Activated naive CD4-positive, alpha-beta T cell treated with anti-CD3 and anti-CD28 coated beads, Interleukin-2, amount 50 U/mL, for 24 hours (primary cell): Measurements from ENCODE around the gene RAD54L2.
A peak's percentile ranks its signal among the peaks of the same experiment; 100 is the strongest.
"Not testable (repeated sequence)": the region's sequence is repeated elsewhere in the genome, so short reads cannot be mapped to it uniquely, and the experiment has no call there.

ENCODE experiments used
- H3K27ac Mint-ChIP-seq: one replicate; pipeline ENCODE4 v1.8.0; 2021; ENCODE audit warnings: mild to moderate bottlenecking, mixed read lengths
- H3K27me3 Mint-ChIP-seq: one replicate; pipeline ENCODE4 v1.8.0; 2021; ENCODE audit warnings: mixed read lengths
- H3K36me3 Mint-ChIP-seq: one replicate; pipeline ENCODE4 v1.8.0; 2021; ENCODE audit warnings: mixed read lengths
- H3K4me1 Mint-ChIP-seq: one replicate; pipeline ENCODE4 v1.8.0; 2021; ENCODE audit warnings: mixed read lengths
- H3K4me3 Mint-ChIP-seq: one replicate; pipeline ENCODE4 v1.8.0; 2021; ENCODE audit warnings: mild to moderate bottlenecking, mixed read lengths
- H3K9me3 Mint-ChIP-seq: one replicate; pipeline ENCODE4 v1.8.0; 2021; ENCODE audit warnings: mixed read lengths

Gene RAD54L2, protein sequence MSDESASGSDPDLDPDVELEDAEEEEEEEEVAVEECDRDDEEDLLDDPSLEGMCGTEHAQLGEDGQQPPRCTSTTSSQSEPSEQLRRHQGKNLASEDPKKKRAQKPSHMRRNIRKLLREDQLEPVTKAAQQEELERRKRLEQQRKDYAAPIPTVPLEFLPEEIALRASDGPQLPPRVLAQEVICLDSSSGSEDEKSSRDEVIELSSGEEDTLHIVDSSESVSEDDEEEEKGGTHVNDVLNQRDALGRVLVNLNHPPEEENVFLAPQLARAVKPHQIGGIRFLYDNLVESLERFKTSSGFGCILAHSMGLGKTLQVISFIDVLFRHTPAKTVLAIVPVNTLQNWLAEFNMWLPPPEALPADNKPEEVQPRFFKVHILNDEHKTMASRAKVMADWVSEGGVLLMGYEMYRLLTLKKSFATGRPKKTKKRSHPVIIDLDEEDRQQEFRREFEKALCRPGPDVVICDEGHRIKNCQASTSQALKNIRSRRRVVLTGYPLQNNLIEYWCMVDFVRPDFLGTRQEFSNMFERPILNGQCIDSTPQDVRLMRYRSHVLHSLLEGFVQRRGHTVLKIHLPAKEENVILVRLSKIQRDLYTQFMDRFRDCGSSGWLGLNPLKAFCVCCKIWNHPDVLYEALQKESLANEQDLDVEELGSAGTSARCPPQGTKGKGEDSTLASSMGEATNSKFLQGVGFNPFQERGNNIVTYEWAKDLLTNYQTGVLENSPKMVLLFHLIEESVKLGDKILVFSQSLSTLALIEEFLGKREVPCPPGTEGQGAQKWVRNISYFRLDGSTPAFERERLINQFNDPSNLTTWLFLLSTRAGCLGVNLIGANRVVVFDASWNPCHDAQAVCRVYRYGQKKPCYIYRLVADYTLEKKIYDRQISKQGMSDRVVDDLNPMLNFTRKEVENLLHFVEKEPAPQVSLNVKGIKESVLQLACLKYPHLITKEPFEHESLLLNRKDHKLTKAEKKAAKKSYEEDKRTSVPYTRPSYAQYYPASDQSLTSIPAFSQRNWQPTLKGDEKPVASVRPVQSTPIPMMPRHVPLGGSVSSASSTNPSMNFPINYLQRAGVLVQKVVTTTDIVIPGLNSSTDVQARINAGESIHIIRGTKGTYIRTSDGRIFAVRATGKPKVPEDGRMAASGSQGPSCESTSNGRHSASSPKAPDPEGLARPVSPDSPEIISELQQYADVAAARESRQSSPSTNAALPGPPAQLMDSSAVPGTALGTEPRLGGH (N-terminal part only)

DNA sequence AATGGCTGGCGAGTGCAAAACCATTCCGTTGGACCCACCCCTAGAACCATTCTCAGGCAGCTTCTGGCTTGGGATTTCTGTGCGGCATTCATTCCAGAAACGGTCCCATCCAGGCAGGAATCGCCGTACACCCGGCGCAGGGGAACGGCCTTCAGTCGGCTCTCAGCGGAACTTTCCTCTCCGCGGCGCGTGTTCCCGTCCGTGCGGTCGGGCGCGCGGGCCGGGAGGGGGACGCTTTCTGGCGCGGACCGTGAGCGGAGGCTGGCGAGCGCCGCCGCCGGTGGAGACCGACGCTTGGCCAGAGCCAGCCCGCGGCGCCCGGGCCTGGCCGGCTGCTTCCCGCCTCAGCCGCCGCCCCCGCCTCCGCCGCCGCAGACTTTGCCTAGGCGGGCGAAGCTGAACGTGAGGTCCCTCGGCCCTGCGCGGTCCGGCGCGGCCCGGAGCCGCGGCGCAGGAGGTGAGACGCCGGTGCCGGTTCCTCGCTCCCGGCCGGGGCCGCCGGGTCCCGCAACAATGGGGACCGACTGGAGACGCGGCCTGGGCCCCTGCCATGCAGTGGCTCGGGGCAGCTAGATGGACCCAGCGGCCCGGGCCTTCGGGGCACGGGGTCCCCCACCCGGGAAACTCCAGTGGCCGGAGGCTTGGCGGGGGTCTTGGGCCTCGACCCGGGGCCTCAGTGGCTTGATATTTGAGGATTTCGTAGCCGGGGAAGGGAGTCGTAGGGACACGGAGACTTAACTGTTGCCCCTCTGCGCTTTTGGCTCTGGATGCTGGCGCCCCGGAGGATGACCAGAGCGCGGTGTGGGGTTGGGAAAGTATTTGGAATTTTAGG, at the start of gene RAD54L2:
RAD54L2 (plus strand) TSS at position 261 of the 832 bp plus-strand sequence. CDS start 51,702 bp downstream, outside the sequence.
- Mint-ChIP-seq H3K36me3 (no peaks in the 10 kb centered on the region), H3K27me3 (no peaks in the 10 kb centered on the region), H3K9me3 (no peaks in the 10 kb centered on the region), H3K27ac (peak within 1 kb of the TSS; percentile 95), H3K4me3 (peak within 1 kb of the TSS; percentile 92), H3K4me1 (peaks cover 45% of the 10 kb centered on the region)

DNA sequence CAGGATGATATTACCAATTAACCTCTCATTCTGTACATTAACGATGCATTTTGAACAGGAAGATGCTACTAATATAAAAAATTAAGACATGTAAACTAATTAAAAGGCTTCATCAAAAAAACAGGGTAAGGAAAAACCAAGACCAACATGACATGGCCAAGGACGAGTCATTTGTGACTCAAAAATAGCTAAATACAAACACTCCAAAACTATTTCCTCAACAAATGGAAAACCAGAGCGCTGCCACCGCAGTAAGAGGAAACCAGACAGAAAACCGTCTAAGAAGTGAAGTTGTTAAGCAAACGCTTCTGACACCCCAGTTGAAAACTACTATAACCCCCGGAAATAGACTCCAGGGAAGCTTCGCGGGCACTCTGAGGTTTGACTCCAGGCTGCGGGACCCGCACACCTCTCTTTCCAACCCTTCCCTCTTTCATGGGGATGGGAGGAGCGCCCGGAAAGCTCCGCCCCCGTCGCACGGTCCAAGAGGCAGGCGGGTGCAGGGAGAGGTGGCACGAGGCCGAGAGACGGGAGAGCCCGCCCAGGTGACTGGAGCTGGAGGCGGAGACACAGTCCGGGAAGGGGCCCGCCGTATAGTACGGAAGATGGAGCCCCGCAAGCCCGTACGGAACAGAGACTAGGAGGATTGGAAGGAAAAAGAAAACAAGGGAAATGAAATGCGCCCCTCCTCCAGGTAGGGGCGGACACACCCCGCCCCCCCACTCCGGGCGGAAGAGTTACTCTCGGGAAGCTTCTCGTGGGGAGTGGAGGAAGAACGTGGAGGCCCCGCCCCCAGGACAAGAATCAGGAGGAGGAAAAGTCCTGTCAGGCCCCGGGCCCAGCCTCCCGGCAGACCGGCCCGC, 39.4 kb upstream of the RAD54L2 start:
- H3K9me3 Mint-ChIP-seq = no peaks in the 10 kb centered on the region
- peak overlapping the region; percentile 99 for H3K4me3 Mint-ChIP-seq
- peaks cover 24% of the 10 kb centered on the region for H3K4me1 Mint-ChIP-seq
- H3K27ac Mint-ChIP-seq = peak overlapping the region; percentile 99
- no peaks in the 10 kb centered on the region for H3K27me3 Mint-ChIP-seq
- no peaks in the 10 kb centered on the region for H3K36me3 Mint-ChIP-seq

DNA sequence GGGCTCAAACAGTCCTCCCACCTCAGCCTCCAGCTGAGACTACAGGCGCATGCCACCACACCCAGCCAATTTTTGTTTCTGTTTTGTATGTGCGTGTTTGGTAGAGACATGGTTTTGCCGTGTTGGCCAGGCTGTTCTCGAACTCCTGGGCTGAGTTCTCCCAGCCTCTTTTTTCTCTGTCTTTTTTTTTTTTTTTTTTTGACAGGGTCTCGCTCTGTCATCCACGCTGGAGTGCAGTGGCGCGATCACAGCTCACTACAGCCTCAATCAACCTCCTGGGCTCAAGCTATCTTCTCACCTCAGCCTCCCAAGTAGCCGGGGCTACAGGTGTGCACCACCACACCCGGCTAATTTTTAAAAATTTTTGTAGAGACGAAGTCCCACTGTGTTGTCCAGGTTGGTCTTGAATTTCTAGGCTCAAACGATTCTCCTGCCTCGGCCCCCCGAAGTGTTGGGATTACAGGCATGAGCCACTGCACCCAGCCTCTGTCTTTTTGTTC, 37.8 kb upstream of the RAD54L2 start:
- peak overlapping the region; percentile 99 for H3K4me3 Mint-ChIP-seq
- no peaks in the 10 kb centered on the region for H3K9me3 Mint-ChIP-seq
- no peaks in the 10 kb centered on the region for H3K36me3 Mint-ChIP-seq
- H3K27me3 Mint-ChIP-seq = no peaks in the 10 kb centered on the region
- peaks cover 24% of the 10 kb centered on the region for H3K4me1 Mint-ChIP-seq
- peak overlapping the region; percentile 73 for H3K27ac Mint-ChIP-seq

DNA sequence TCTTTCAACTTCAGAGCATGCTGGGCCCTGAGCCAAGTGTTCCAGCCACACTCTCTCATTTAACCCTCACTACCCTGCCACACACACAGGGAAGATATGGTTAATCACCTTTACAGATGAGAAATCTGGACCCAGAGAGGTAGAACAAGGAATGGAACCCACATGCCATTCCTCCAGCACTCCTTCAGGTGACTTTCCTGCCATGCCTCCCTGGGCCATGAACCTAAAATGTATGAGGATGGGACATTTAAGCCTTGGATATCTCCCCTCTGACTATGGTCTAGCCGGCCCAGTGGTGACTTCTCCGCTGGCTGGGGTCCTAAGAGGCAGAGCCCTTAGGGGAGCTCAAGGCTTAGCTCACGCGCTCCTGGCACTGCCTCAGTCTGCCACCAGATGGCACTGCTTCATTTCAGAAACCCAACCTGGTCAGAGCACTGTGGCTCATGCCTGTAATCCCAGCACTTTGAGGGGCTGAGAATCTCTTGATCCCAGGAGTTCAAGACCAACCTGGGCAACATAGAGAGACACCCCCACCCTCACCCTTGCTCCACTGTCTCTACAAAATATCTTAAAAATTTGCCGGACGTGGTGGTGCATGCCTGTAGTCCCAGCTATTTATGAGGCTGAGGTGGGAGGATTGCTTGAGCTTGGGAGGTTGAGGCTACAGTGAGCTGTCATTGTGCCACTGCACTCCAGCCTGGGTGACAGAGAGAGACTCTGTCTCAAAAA, 36.5 kb upstream of the RAD54L2 start:
- Mint-ChIP-seq H3K4me1 (peaks cover 14% of the 10 kb centered on the region), H3K36me3 (no peaks in the 10 kb centered on the region), H3K4me3 (peak overlapping the region; percentile 17), H3K9me3 (no peaks in the 10 kb centered on the region), H3K27ac (peak overlapping the region; percentile 83), H3K27me3 (no peaks in the 10 kb centered on the region)

DNA sequence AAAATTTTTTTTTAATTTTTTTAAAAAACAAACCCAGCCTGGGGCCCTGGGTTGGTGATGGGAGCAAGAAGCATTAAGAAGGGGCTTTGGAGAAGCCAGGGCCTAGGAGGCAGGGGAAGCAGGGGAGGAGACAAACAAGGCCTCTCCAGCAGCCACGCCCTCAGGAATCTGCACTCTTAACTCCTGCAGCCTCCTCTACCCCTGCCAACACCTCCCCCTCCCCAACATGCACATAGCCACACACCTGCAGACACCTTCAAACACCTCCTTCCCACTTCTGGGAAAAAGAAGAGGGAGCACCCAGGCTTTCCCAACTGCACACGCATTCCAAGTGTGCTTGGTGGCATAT, 36.0 kb upstream of the RAD54L2 start:
- peaks cover 12% of the 10 kb centered on the region for H3K4me1 Mint-ChIP-seq
- no peak overlapping the region for H3K4me3 Mint-ChIP-seq
- H3K27me3 Mint-ChIP-seq = no peaks in the 10 kb centered on the region
- no peaks in the 10 kb centered on the region for H3K36me3 Mint-ChIP-seq
- H3K9me3 Mint-ChIP-seq = no peaks in the 10 kb centered on the region
- no peak overlapping the region for H3K27ac Mint-ChIP-seq

DNA sequence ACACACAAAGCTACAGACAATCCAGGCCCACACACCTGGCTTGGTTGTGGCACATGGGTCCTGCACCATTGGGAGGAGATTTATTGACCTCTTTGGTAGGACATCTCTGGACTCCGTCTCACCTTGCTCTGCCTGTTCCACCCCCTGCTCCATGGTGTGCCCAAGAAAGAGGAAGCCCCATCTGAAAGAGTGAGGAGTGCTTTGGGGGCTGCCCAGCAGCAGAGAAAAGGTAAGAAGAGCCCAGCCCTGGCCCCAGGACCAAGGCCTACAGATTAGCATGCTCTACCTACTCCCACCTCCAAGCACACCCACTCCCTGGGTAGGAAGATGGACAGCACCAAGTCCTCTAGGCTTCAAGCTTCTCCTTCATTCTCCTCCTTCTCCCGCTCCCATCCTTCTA, 35.5 kb upstream of the RAD54L2 start:
- H3K9me3 Mint-ChIP-seq = no peaks in the 10 kb centered on the region
- no peaks in the 10 kb centered on the region for H3K36me3 Mint-ChIP-seq
- H3K27me3 Mint-ChIP-seq = no peaks in the 10 kb centered on the region
- H3K4me3 Mint-ChIP-seq = no peak overlapping the region
- peak overlapping the region; percentile 46 for H3K27ac Mint-ChIP-seq
- peaks cover 12% of the 10 kb centered on the region for H3K4me1 Mint-ChIP-seq

DNA sequence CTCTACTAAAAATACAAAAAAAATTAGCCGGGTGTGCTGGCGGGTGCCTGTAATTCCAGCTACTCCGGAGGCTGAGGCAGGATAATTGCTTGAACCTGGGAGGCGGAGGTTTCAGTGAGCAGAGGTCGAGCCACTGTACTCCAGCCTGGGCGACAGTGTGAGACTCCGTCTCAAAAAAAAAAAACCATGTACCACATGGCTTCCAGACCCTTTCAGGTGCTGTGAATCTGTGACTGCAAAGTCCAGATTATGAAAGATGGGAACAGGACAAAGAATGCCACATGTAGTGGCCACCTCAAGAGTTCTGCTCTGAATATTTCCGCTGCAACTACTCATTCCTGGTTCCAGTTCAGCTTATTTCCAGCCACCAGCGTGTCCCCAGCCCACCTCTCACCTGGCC, 30.3 kb upstream of the RAD54L2 start:
- H3K36me3 Mint-ChIP-seq = no peaks in the 10 kb centered on the region

DNA sequence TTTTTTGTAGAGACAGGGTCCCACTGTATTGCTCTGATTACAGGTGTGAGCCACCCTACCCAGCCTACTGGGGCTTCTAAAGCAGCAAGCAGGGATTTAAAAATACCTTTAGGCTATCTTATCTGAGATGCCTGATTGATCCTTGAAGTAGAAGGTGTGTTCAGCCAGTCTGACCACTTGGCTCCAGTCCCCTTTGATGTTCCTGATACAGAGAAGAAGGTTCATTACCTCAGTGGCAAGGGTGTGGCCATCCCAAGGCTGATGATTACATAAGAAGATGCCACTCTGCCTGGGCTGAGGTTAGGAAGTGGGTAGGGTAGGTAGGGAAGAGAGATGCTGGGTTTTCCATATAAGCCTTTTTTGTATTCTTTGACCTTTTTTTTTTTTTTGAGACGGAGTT, 27.5 kb upstream of the RAD54L2 start:
- Mint-ChIP-seq H3K4me3 (no peak overlapping the region), H3K4me1 (peaks cover 7% of the 10 kb centered on the region), H3K36me3 (no peaks in the 10 kb centered on the region), H3K27me3 (no peaks in the 10 kb centered on the region), H3K27ac (no peak overlapping the region), H3K9me3 (no peaks in the 10 kb centered on the region)

More for the DNA sequence above, 30.3 kb upstream of the RAD54L2 start:
- Mint-ChIP-seq H3K27me3 (no peaks in the 10 kb centered on the region), H3K9me3 (no peaks in the 10 kb centered on the region), H3K27ac (no peak overlapping the region), H3K4me1 (peaks cover 7% of the 10 kb centered on the region), H3K4me3 (no peak overlapping the region)

DNA sequence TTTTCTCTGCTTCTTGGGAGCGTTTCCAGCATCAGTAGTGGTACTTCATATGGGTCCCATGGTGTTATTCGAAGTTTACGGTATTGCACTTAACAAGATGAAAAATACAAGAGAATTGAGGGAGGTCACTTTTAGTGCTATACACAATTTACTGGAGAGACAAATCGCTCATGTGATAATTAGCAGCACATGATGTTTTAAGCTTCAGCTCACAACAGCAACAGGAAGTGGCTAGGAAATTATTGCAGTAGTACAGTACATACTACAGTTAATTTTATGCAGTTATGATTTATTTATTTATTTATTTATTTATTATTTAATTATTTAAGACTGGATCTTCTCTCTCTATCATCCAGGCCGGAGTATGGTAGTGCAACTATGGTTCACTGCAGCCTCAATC, 24.3 kb upstream of the RAD54L2 start:
- Mint-ChIP-seq H3K27ac (no peak overlapping the region), H3K36me3 (no peaks in the 10 kb centered on the region), H3K4me3 (no peak overlapping the region), H3K4me1 (peaks cover 2% of the 10 kb centered on the region), H3K27me3 (no peaks in the 10 kb centered on the region), H3K9me3 (no peaks in the 10 kb centered on the region)

DNA sequence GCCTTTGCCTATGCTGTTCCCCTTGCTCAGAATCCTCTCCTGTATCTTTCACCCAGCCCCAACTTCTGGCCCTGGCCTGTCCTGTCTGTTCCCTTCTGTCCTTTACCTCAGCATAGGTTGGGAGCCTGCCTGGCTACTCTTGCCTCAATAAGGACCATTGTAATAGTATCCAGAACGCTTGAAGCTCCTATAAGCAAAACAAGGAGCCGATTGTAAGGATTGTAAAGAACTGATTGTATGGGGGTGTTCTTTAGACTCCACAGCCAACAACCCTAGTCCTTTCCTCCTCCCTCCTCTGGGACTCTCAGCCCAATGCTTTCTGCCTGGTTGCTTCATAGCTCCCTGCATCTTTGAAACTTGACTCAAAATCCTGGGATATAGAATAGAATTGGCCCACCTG, 18.7 kb upstream of the RAD54L2 start:
- H3K4me1 Mint-ChIP-seq = peaks cover 9% of the 10 kb centered on the region
- no peak overlapping the region for H3K27ac Mint-ChIP-seq
- no peak overlapping the region for H3K4me3 Mint-ChIP-seq
- H3K9me3 Mint-ChIP-seq = no peaks in the 10 kb centered on the region
- H3K36me3 Mint-ChIP-seq = no peaks in the 10 kb centered on the region
- no peaks in the 10 kb centered on the region for H3K27me3 Mint-ChIP-seq

DNA sequence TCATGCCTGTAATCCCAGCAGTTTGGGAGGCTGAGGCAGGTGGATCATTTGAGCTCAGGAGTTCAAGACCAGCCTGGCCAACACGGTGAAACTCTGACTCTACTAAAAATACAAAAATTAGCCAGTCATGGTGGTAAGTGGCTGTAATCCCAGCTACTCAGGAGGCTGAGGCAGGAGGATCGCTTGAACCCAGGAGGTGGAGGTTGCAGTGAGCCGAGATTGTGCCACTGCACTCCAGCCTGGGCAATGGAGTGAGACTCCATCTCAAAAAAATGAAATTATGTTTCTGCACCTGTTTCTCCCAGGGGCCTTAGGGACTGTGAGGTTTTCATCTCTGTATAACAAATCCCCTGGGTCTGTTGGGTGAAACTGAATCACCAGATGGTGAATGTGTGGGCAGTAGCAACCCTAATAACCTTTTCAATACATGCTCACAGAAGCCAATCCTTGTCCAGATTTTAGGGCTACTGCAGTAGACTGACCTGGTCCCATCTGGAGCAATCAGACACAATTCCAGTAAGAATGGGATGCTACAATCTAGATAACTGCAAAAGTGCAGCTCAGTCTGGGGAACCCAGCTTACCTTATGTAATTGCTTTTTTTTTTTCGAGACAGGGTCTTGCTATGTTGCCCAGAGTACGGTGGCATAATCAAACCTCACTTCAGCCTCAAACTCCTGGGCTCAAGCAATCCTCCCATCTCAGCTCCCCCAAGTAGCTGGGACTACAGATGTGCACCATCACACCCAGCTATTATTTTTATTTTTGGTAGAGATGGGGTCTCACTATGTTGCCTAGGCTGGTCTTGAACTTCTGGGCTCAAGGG, 17.4 kb upstream of the RAD54L2 start:
- not testable (repeated sequence) for H3K27me3 Mint-ChIP-seq, H3K4me3 Mint-ChIP-seq, H3K4me1 Mint-ChIP-seq, H3K36me3 Mint-ChIP-seq, H3K9me3 Mint-ChIP-seq, H3K27ac Mint-ChIP-seq

DNA sequence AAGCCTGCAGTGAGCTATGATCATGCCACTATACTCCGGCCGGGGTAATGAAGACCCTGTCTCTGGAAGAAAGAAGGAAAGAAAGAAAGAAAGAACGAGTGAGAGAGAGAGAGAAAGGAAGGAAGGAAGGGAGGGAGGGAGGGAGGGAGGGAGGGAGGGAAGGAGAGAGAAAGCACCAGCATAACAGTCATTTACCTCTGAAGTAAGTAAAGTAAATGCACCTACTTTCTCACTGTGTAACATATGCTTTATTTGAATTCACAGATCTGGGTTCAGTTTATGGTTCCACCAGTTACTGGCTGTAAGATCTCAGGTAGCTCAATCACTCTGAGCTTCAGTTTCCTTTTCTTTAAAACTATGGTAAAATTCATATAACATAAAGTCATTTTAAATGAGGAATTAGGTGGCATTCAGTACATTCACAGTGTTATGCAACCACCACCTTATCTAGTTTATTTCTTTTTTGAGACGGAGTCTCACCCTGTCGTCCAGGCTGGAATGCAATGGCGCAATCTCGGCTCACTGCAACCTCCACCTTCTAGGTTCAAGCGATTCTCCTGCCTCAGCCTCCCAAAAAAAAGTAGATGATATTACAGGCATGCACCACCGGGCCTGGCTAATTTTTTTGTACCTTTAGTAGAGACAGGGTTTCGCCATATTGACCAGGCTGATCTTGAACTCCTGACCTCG, 16.1 kb upstream of the RAD54L2 start:
- no peaks in the 10 kb centered on the region for H3K27me3 Mint-ChIP-seq
- peaks cover 9% of the 10 kb centered on the region for H3K4me1 Mint-ChIP-seq
- H3K9me3 Mint-ChIP-seq = no peaks in the 10 kb centered on the region
- H3K27ac Mint-ChIP-seq = no peak overlapping the region
- no peaks in the 10 kb centered on the region for H3K36me3 Mint-ChIP-seq
- H3K4me3 Mint-ChIP-seq = no peak overlapping the region
